Hepatocyte (in vitro differentiated cells): ENCODE measurements around the gene AFAP1. TPM values are rescaled to one million over a fixed set of nuclear protein-coding genes. Genes with fewer than 3 reads are reported as not detected.

Experiments used
- DNase-seq: peaks from one replicate; pipeline ENCODE4 v3.0.0-alpha.2; 2016; ENCODE audit warnings: low spot score
- H2AFZ ChIP-seq: fragments of 200-600 bp; sonication (generic); 2 replicates; pipeline ENCODE4 v1.6.0; 2016; ENCODE audit warnings: antibody characterized with exemption, mild to moderate bottlenecking
- H3K27ac ChIP-seq: fragments of 200-600 bp; sonication (generic); 2 replicates; pipeline ENCODE4 v1.5.1; 2016; ENCODE audit warnings: mild to moderate bottlenecking
- H3K27me3 ChIP-seq: fragments of 200-600 bp; sonication (generic); 2 replicates; pipeline ENCODE4 v1.6.1; 2016
- H3K36me3 ChIP-seq: fragments of 200-600 bp; sonication (generic); replicated peaks from 2 replicates; pipeline ENCODE4 v1.5.1; 2016; ENCODE audit warnings: low read depth; ENCODE audit not compliant: insufficient read depth
- H3K4me1 ChIP-seq: fragments of 200-600 bp; sonication (generic); 2 replicates; pipeline ENCODE4 v1.5.1; 2016; ENCODE audit warnings: mild to moderate bottlenecking, moderate library complexity; ENCODE audit not compliant: insufficient read depth
- H3K4me2 ChIP-seq: fragments of 200-600 bp; sonication (generic); 2 replicates; pipeline ENCODE4 v1.6.0; 2016
- H3K4me3 ChIP-seq: fragments of 200-600 bp; sonication (generic); 2 replicates; pipeline ENCODE4 v1.5.1; 2016; ENCODE audit warnings: mild to moderate bottlenecking
- H3K79me2 ChIP-seq: fragments of 200-600 bp; sonication (generic); 2 replicates; pipeline ENCODE4 v1.6.0; 2017; ENCODE audit warnings: mild to moderate bottlenecking
- H3K9me2 ChIP-seq: fragments of 200-600 bp; sonication (generic); replicated peaks from 2 replicates; pipeline ENCODE4 v1.6.0; 2017; ENCODE audit warnings: mild to moderate bottlenecking; ENCODE audit not compliant: insufficient read depth
- H3K9me3 ChIP-seq: fragments of 200-600 bp; sonication (generic); 2 replicates; pipeline ENCODE4 v1.5.1; 2016; ENCODE audit warnings: low read depth, mild to moderate bottlenecking
- H4K20me1 ChIP-seq: fragments of 200-600 bp; sonication (generic); 2 replicates; pipeline ENCODE4 v1.6.0; 2016; ENCODE audit warnings: mild to moderate bottlenecking; ENCODE audit not compliant: insufficient read depth, poor library complexity, severe bottlenecking
- EZH2 ChIP-seq: fragments of 200-600 bp; sonication (generic); IDR thresholded peaks from 2 replicates; pipeline ENCODE4 v1.6.1; 2016; ENCODE audit warnings: antibody characterized with exemption, mild to moderate bottlenecking, borderline replicate concordance
- EZH2phosphoT487 ChIP-seq: fragments of 200-600 bp; sonication (generic); IDR thresholded peaks from one replicate; pipeline ENCODE4 v1.6.1; 2018; ENCODE audit warnings: antibody characterized with exemption, mild to moderate bottlenecking, low read depth, moderate library complexity; ENCODE audit not compliant: unreplicated experiment, severe bottlenecking
- WGBS: methylation state at CpG from one replicate; pipeline ENCODE4 v1.1.6; 2016; ENCODE audit warnings: low lambda C conversion rate; ENCODE audit errors: missing lambda C conversion rate; 5-methylcytosine and 5-hydroxymethylcytosine counted together
- polyA plus RNA-seq: library from polyadenylated mRNA; unstranded; fragments of >200 nt; fragmentation: Nextera tagmentation; extraction: Ambion mirVana; gene quantifications from 2 replicates; pipeline ENCODE4 v1.2.1, GENCODE V29; 2016
- total RNA-seq: library from RNA; depleted of rRNA; stranded (reverse); fragments of >200 nt; gene quantifications from 2 replicates; pipeline ENCODE4 v1.2.3, GENCODE V29; 2014
- TF ChIP-seq, protein P1 (sequence below): fragments of 200-600 bp; sonication (generic); IDR thresholded peaks from 2 replicates; pipeline ENCODE4 v1.5.1; 2016; ENCODE audit warnings: antibody characterized with exemption, mild to moderate bottlenecking; ENCODE audit not compliant: poor library complexity

Gene AFAP1
- total and polyA plus RNA-seq, 2 experiments from 2014 or later = 9.3 to 16.2 TPM

GRCh38 chr4:7976025-7976424, 36.4 kb upstream of the AFAP1 start:
- 97% methylated on average over 7 of the region's 7 CpGs for WGBS

GRCh38 chr4:7974425-7974824, 34.8 kb upstream of the AFAP1 start:
- H3K79me2 ChIP-seq = no peaks in the 10 kb centered on the region
- WGBS = 86% methylated on average over 1 of the region's 1 CpG
- H3K36me3 ChIP-seq = no peaks in the 10 kb centered on the region
- no peak overlapping the region for H3K27ac ChIP-seq
- TF ChIP-seq EZH2phosphoT487 (no peak), EZH2 (no peak)
- TF ChIP-seq, protein P1, sequence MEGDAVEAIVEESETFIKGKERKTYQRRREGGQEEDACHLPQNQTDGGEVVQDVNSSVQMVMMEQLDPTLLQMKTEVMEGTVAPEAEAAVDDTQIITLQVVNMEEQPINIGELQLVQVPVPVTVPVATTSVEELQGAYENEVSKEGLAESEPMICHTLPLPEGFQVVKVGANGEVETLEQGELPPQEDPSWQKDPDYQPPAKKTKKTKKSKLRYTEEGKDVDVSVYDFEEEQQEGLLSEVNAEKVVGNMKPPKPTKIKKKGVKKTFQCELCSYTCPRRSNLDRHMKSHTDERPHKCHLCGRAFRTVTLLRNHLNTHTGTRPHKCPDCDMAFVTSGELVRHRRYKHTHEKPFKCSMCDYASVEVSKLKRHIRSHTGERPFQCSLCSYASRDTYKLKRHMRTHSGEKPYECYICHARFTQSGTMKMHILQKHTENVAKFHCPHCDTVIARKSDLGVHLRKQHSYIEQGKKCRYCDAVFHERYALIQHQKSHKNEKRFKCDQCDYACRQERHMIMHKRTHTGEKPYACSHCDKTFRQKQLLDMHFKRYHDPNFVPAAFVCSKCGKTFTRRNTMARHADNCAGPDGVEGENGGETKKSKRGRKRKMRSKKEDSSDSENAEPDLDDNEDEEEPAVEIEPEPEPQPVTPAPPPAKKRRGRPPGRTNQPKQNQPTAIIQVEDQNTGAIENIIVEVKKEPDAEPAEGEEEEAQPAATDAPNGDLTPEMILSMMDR = no peak
- H3K4me2 ChIP-seq = no peak overlapping the region
- peaks cover 42% of the 10 kb centered on the region for H3K4me1 ChIP-seq
- H3K27me3 ChIP-seq = no peaks in the 10 kb centered on the region
- H3K9me3 ChIP-seq = no peaks in the 10 kb centered on the region
- no peaks in the 10 kb centered on the region for H3K9me2 ChIP-seq
- H2AFZ ChIP-seq = no peak overlapping the region
- no peak for DNase-seq
- H4K20me1 ChIP-seq = no peaks in the 10 kb centered on the region
- H3K4me3 ChIP-seq = no peak overlapping the region

More at GRCh38 chr4:7976025-7976424, 36.4 kb upstream of the AFAP1 start:
- H2AFZ ChIP-seq = no peak overlapping the region
- H3K4me3 ChIP-seq = no peak overlapping the region
- no peak overlapping the region for H3K4me2 ChIP-seq
- no peaks in the 10 kb centered on the region for H3K27me3 ChIP-seq
- TF ChIP-seq EZH2phosphoT487 (no peak), EZH2 (no peak)
- TF ChIP-seq, protein P1 = no peak
- peaks cover 26% of the 10 kb centered on the region for H3K4me1 ChIP-seq
- H3K9me2 ChIP-seq = no peaks in the 10 kb centered on the region
- DNase-seq = no peak
- H3K79me2 ChIP-seq = no peaks in the 10 kb centered on the region
- H4K20me1 ChIP-seq = no peaks in the 10 kb centered on the region
- no peak overlapping the region for H3K27ac ChIP-seq
- no peaks in the 10 kb centered on the region for H3K36me3 ChIP-seq
- no peaks in the 10 kb centered on the region for H3K9me3 ChIP-seq

GRCh38 chr4:7973545-7973981, 33.9 kb upstream of the AFAP1 start:
- no peaks in the 10 kb centered on the region for H3K9me2 ChIP-seq
- WGBS = 60% methylated on average over 10 of the region's 10 CpGs
- H2AFZ ChIP-seq = no peak overlapping the region
- H3K4me3 ChIP-seq = no peak overlapping the region
- peaks cover 41% of the 10 kb centered on the region for H3K4me1 ChIP-seq
- TF ChIP-seq EZH2 = no peak
- H3K79me2 ChIP-seq = no peaks in the 10 kb centered on the region
- no peaks in the 10 kb centered on the region for H4K20me1 ChIP-seq
- no peaks in the 10 kb centered on the region for H3K27me3 ChIP-seq
- H3K27ac ChIP-seq = peak overlapping the region; percentile 46
- no peaks in the 10 kb centered on the region for H3K36me3 ChIP-seq
- H3K9me3 ChIP-seq = no peaks in the 10 kb centered on the region
- no peak overlapping the region for H3K4me2 ChIP-seq
- DNase-seq = no peak

DNA sequence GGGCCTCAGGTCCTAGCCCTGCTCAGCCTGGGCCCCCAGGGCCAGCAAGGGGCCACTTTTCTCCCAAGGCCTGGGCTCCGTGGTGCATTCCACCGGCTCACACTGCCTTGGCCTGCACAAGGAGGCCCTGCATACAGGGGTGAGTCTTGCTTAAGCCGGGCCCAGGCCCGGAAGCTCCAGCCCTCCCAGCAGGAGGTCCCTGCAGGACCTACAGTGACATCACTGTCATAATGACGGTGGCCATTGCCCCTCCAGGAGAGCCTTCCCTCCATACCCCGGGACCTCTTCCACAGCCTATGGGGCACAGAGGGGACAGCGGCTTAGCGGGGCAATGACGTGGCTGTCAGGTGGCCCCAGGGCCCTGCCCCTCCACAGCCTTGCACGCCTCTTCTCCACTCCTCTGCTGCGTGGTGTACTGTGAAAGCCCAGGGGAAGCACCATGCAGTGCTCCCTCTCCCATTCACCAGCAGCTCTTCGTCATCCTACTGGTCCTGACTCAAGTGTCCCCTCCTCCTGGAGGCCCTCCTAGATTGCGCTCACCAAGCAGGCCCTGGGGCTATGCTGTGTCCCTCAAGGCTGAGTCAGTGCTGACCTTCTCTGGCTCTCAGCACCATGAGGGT, 32.3 kb upstream of the AFAP1 start:
- Histone ChIP-seq H3K36me3 (no peaks in the 10 kb centered on the region), H3K9me3 (no peaks in the 10 kb centered on the region), H3K27ac (peak overlapping the region; percentile 97), H4K20me1 (no peaks in the 10 kb centered on the region), H3K4me2 (no peak overlapping the region), H3K79me2 (no peaks in the 10 kb centered on the region), H3K9me2 (no peaks in the 10 kb centered on the region), H3K27me3 (no peaks in the 10 kb centered on the region), H3K4me1 (peaks cover 35% of the 10 kb centered on the region), H3K4me3 (no peak overlapping the region), H2AFZ (no peak overlapping the region)
- WGBS = 90% methylated on average over 13 of the region's 13 CpGs
- DNase-seq = no peak
- TF ChIP-seq, protein P1 = no peak
- TF ChIP-seq EZH2phosphoT487 (no peak), EZH2 (no peak)
